ENCODE results near the gene LONP2. TPM values are rescaled to one million over a fixed set of nuclear protein-coding genes. Genes with fewer than 3 reads are reported as not detected.

LONP2 gene
- total and polyA plus RNA-seq, 2 of the 13 experiments (the other 11 are each of a cell fraction or from before 2014, with no cell fraction given) = 39.2 to 63.3 TPM

- TF ChIP-seq MIER3 (CRISPR knock-in tag; IDR thresholded peaks at IDR 0.05; ENCODE audit: borderline replicate concordance) = no peak
- no peak for TF ChIP-seq MXD1 (CRISPR knock-in tag; IDR thresholded peaks at IDR 0.05)
- peak; percentile 37 for TF ChIP-seq TEAD3 (CRISPR knock-in tag; optimal IDR thresholded peaks at IDR 0.05; ENCODE audit: borderline replicate concordance)
- 0 out of 2 replicates have a peak, but pooled peaks have one; percentile 13 for TF ChIP-seq BCL6 (CRISPR knock-in tag; IDR thresholded peaks at IDR 0.05)
- TF ChIP-seq KMT2B (CRISPR knock-in tag; IDR thresholded peaks at IDR 0.05) = no peak
- no peak for TF ChIP-seq ATM (IDR thresholded peaks at IDR 0.05; ENCODE audit: borderline replicate concordance)
- TF ChIP-seq GFI1 (CRISPR knock-in tag; IDR thresholded peaks at IDR 0.05; ENCODE audit: borderline replicate concordance) = no peak
- TF ChIP-seq ZSCAN20 (CRISPR knock-in tag; IDR thresholded peaks at IDR 0.05; ENCODE audit: borderline replicate concordance) = no peak
- no peak; the same call in 1 of the 2 replicates for TF ChIP-seq UBTF (CRISPR knock-in tag; IDR thresholded peaks at IDR 0.05)
- no peak for TF ChIP-seq LRRFIP1 (CRISPR knock-in tag; conservative IDR thresholded peaks at IDR 0.05)
- TF ChIP-seq ZNF431 (CRISPR knock-in tag; IDR thresholded peaks at IDR 0.05; ENCODE audit: borderline replicate concordance, low read depth) = no peak
- TF ChIP-seq FOXK2 (IDR thresholded peaks at IDR 0.05) = no peak
- no peak for TF ChIP-seq ZNF326 (CRISPR knock-in tag; IDR thresholded peaks at IDR 0.05; ENCODE audit: borderline replicate concordance)
- TF ChIP-seq ZNF770 (CRISPR knock-in tag; IDR thresholded peaks at IDR 0.05) = no peak
- TF ChIP-seq AHR (CRISPR knock-in tag; IDR thresholded peaks at IDR 0.05) = no peak
- no peak for TF ChIP-seq HNRNPL (IDR thresholded peaks at IDR 0.05; ENCODE audit: low read depth, low read length)
- TF ChIP-seq IKZF4 (CRISPR knock-in tag; IDR thresholded peaks at IDR 0.05; ENCODE audit: borderline replicate concordance, low read depth, not compliant biosample characterization) = no peak
- no peak for TF ChIP-seq ZBTB14 (CRISPR knock-in tag; IDR thresholded peaks at IDR 0.05)
- no peak for TF ChIP-seq HCFC1 (IDR thresholded peaks at IDR 0.05; ENCODE audit: low read depth, low read length)
- TF ChIP-seq ZBTB43 (CRISPR knock-in tag; conservative IDR thresholded peaks at IDR 0.05) = no peak
Observed at GRCh38 chr16:48206594-48207242, 37.4 kb upstream of the LONP2 start (continued).
